B cell (primary cell): ENCODE data around the gene KLHL35.

Source experiments
- EZH2 ChIP-seq: IDR thresholded peaks from 2 replicates; pipeline ENCODE4 v1.6.1; 2012; ENCODE audit warnings: borderline replicate concordance, low read depth, mild to moderate bottlenecking, moderate library complexity, low read length; ENCODE audit not compliant: insufficient read depth, poor library complexity, severe bottlenecking
- TF ChIP-seq, protein P1 (sequence below): fragments of 200-600 bp; IDR thresholded peaks from one replicate; pipeline ENCODE4 v1.8.0; 2022; ENCODE audit warnings: antibody characterized with exemption, mild to moderate bottlenecking

GRCh38 chr11:75439495-75440120 is 6.6 kb upstream of the KLHL35 start:
- TF ChIP-seq, protein P1, sequence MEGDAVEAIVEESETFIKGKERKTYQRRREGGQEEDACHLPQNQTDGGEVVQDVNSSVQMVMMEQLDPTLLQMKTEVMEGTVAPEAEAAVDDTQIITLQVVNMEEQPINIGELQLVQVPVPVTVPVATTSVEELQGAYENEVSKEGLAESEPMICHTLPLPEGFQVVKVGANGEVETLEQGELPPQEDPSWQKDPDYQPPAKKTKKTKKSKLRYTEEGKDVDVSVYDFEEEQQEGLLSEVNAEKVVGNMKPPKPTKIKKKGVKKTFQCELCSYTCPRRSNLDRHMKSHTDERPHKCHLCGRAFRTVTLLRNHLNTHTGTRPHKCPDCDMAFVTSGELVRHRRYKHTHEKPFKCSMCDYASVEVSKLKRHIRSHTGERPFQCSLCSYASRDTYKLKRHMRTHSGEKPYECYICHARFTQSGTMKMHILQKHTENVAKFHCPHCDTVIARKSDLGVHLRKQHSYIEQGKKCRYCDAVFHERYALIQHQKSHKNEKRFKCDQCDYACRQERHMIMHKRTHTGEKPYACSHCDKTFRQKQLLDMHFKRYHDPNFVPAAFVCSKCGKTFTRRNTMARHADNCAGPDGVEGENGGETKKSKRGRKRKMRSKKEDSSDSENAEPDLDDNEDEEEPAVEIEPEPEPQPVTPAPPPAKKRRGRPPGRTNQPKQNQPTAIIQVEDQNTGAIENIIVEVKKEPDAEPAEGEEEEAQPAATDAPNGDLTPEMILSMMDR = no peak
- TF ChIP-seq EZH2 = no peak
